BLaER1 treated with 17β-estradiol and CSF1 and Interleukin-3, amounts not matched to agents 10 nM and 100 nM (cell line): ENCODE data around the gene HIC1.

Source experiments
- H3K27ac ChIP-seq, 11 experiments: shearing (Covaris generic); formaldehyde crosslinking; 2 replicates each; pipeline ENCODE4 v1.8.1; 2022
- H3K27me3 ChIP-seq, 11 experiments: shearing (Covaris generic); formaldehyde crosslinking; 2 replicates each; pipeline ENCODE4 v1.8.1; 2022
- H3K36me3 ChIP-seq, 11 experiments: shearing (Covaris generic); formaldehyde crosslinking; 2 replicates each; pipeline ENCODE4 v1.8.1; 2022
- H3K4me1 ChIP-seq, 10 experiments: shearing (Covaris generic); formaldehyde crosslinking; 2 replicates each; pipeline ENCODE4 v1.8.1; 2022
- H3K4me2 ChIP-seq, 11 experiments: shearing (Covaris generic); formaldehyde crosslinking; 2 replicates each; pipeline ENCODE4 v1.8.1; 2022
- H3K4me3 ChIP-seq, 10 experiments: shearing (Covaris generic); formaldehyde crosslinking; 2 replicates each; pipeline ENCODE4 v1.8.1; 2022
- H3K9ac ChIP-seq, 11 experiments: shearing (Covaris generic); formaldehyde crosslinking; 2 replicates each; pipeline ENCODE4 v1.8.1; 2022
- H3K9me3 ChIP-seq, 11 experiments: shearing (Covaris generic); formaldehyde crosslinking; replicated peaks in 1 of 11; 2 replicates each; pipeline ENCODE4 v1.8.1; 2022
- H4K20me1 ChIP-seq, 11 experiments: shearing (Covaris generic); formaldehyde crosslinking; 2 replicates each; pipeline ENCODE4 v1.8.1; 2022
- Cebpa-rat ChIP-seq, 11 experiments: shearing (Covaris generic); IDR thresholded peaks; 2 replicates each; pipeline ENCODE4 v1.8.1; 2022

HIC1 gene

DNA sequence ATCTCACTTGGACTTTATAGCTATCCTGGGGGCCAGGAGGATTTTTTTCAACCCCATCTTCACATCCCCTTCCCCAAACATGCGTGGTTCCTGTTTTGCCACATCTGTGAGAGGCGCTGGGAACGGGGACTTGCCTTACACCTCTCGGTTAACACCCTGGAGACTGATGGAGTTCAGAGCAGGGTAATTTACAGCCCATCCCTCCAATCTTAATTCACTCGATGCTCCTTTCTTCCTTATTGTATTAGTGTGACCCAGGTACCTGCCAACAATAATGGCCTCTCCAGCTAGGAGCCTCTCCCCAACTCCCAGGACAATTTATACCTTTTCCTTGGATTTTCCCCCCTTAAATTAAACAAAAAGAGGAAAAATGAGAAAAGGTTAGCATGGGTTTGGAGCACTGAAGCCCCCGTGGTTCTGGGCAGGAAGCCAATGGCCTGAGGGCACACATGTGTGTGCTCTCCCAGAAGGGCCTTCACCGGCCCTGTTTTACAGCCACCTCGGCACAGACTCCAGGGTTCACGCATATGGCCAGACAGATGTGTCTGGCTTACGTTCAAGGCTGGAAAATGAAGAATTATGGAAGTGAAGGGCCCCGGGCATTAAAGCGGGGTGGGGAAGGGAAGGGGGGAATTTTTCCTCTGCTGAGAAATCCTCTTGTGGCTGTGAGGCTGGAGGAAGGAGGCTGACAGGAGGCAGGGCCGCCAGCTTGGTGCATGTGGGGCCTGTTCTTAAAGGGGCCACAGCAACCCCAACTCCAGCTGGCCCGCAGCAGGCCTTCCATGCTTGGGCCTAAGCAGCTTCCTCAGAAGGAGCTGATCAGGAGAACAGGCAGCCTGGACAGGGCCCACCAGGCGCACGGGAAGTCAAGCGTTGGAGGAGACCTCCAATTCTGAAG is 21.4 kb downstream of the HIC1 start:
- Histone ChIP-seq H3K4me1 (peaks cover 58 to 72% (median 66%) of the 10 kb centered on the region in 10 experiments), H3K4me2 (peak overlapping the region; percentile 70 to 98 (median 92)), H3K36me3 (peaks cover 43 to 58% (median 48%) of the 10 kb centered on the region in 11 experiments), H3K9me3 (no peaks in the 10 kb centered on the region), H3K27me3 (no peaks in the 10 kb centered on the region), H3K9ac (peak overlapping the region in 9 of 11 experiments; percentile 42 to 67 (median 62); a peak in 16 of 22 replicates), H4K20me1 (peaks cover 0 to 11% (median 0%) of the 10 kb centered on the region in 11 experiments; a peak in 3 of 22 replicates), H3K4me3 (peak overlapping the region in 2 of 10 experiments; percentile 3 to 8; a peak in 1 of 20 replicates), H3K27ac (peak overlapping the region in 9 of 11 experiments; percentile 64 to 83 (median 73); a peak in 18 of 22 replicates)
- TF ChIP-seq Cebpa-rat (IDR thresholded peaks at IDR 0.05): no peak

DNA sequence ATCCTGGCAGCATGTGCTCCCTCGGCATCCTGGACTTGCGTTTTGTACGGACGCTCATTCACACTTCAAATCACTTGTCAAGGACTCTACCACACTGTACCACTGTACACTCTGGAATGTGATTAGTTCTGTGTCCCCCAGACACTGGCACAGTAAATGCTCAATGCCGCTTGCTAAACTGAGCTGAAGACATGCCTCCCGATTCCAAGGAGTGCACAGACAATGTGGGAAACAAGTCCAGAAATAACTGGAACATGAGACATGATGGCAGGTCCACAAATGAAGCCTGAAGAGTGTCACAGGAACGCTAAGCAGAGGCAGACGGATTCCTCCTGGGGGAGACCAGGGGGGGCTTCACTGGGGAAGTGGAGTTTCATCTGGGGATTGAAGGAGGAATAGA is 22.1 kb downstream of the HIC1 start:
- Histone ChIP-seq H3K27me3 (no peaks in the 10 kb centered on the region), H3K27ac (peak overlapping the region in 7 of 11 experiments; percentile 64 to 83 (median 76); a peak in 11 of 22 replicates), H3K36me3 (peaks cover 48 to 58% (median 55%) of the 10 kb centered on the region in 11 experiments), H3K4me3 (no peak overlapping the region), H3K9ac (peak overlapping the region in 7 of 11 experiments; percentile 45 to 65 (median 62); a peak in 4 of 22 replicates), H3K4me2 (peak overlapping the region; percentile 70 to 98 (median 92)), H3K4me1 (peaks cover 54 to 72% (median 61%) of the 10 kb centered on the region in 10 experiments), H4K20me1 (peaks cover 0 to 18% (median 0%) of the 10 kb centered on the region in 11 experiments; a peak in 4 of 22 replicates), H3K9me3 (no peaks in the 10 kb centered on the region)
- no peak for TF ChIP-seq Cebpa-rat (IDR thresholded peaks at IDR 0.05)

DNA sequence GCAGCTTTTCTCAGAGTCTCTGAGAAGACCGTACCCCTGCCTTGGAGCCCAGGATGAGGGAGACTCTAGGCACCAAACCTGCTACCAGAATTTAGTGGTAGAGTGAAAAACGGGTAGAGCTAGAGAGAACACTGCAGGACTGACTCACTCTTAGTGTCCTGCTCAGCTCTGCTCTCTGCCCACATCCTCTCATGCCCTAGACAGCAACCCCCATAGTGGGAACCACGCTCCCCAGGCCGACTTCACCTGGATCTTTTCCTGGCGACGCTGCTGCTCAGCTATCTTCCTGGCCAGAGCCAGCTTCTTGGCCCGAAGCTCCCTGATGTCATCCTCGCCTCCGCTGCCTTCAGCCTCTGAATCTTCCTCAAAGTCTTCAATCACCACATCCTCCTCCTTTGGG is 26.7 kb downstream of the HIC1 start:
- no peak overlapping the region for H3K9ac ChIP-seq
- TF ChIP-seq Cebpa-rat (IDR thresholded peaks at IDR 0.05): no peak
- no peaks in the 10 kb centered on the region for H3K9me3 ChIP-seq
- H3K4me1 ChIP-seq: peaks cover 48 to 72% (median 63%) of the 10 kb centered on the region in 10 experiments
- H3K27ac ChIP-seq: no peak overlapping the region
- H3K4me2 ChIP-seq: peak overlapping the region in 4 of 11 experiments; percentile 23 to 94 (median 62); a peak in 7 of 22 replicates
- no peak overlapping the region for H3K4me3 ChIP-seq
- H4K20me1 ChIP-seq: peaks cover 0 to 59% (median 0%) of the 10 kb centered on the region in 11 experiments; a peak in 8 of 22 replicates
- no peaks in the 10 kb centered on the region for H3K27me3 ChIP-seq
- H3K36me3 ChIP-seq: peaks cover 53 to 92% (median 69%) of the 10 kb centered on the region in 11 experiments

DNA sequence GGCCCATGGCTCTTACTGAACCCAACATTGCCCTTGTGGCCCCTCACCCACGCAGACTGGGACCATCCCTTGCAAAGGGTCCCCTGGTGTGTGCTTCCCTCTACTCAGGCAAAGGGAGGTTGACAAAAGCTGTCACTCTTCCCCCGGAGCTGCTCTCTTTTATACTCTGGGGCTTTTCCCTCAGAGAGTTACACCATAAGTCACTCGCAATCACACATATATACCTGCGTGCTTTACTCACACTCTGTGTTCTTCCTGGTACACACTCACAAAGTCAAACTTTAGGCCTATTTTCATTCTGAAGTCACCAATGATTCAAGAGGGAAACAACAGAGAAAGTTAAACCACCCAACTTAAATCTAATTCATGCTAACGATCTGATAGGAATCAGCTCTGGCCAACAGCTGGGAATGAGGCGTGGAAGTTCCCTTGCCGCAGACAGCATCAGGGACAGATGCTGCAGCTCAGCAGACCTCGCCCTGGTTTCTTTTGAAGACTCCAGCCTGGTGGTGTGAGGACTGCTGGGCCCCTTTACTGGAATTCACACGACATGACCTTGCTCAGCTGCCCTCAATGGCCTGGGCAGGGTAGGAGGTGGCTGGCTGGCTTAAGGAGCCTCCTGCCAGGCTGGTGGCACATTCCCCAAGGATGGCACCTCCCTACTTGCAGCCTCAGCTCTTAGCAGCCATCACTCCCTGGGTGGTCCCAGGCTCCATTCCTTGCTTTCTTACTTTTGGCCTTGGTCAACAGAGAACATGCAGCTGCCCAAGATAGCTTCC is 27.3 kb downstream of the HIC1 start:
- Histone ChIP-seq H3K4me2 (peak overlapping the region in 5 of 11 experiments; percentile 23 to 94 (median 34); a peak in 8 of 22 replicates), H3K27me3 (no peaks in the 10 kb centered on the region), H3K4me1 (peaks cover 48 to 72% (median 63%) of the 10 kb centered on the region in 10 experiments), H3K9ac (no peak overlapping the region), H3K36me3 (peaks cover 47 to 85% (median 62%) of the 10 kb centered on the region in 11 experiments), H3K27ac (peak overlapping the region in 2 of 11 experiments; percentile 68 to 73; a peak in 2 of 22 replicates), H4K20me1 (peaks cover 0 to 62% (median 0%) of the 10 kb centered on the region in 11 experiments; a peak in 8 of 22 replicates), H3K9me3 (no peaks in the 10 kb centered on the region), H3K4me3 (no peak overlapping the region)
- TF ChIP-seq Cebpa-rat (IDR thresholded peaks at IDR 0.05): no peak

DNA sequence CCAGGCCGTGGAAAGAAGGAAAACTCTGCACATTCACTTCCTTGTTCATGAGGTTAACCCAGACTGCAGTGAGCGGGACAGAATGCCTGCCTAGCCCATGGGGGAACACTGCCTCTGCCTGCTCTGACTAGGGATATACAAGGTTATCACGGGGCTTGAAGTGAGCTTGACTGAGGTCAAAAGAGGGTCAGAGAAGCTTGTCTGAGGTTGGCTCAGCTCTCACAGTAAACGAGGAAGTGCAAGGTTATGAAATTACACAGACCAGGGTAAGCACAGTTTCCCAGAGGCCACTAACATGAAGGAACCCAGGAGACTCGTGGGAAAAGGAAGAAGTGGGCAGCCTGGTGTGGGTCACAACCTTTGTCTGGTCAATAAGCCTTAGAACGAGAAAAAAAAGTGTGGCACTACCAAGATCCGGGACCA is 28.7 kb downstream of the HIC1 start:
- peak overlapping the region in 9 of 11 experiments; percentile 42 to 73 (median 60); a peak in 17 of 22 replicates for H3K27ac ChIP-seq
- H3K4me3 ChIP-seq: peak overlapping the region in 1 of 10 experiments; percentile 20; a peak in 1 of 20 replicates
- H3K4me2 ChIP-seq: peak overlapping the region; percentile 71 to 99 (median 94)
- H3K36me3 ChIP-seq: peaks cover 34 to 71% (median 48%) of the 10 kb centered on the region in 11 experiments
- no peaks in the 10 kb centered on the region for H3K27me3 ChIP-seq
- no peaks in the 10 kb centered on the region for H3K9me3 ChIP-seq
- H4K20me1 ChIP-seq: peaks cover 0 to 76% (median 0%) of the 10 kb centered on the region in 11 experiments; a peak in 8 of 22 replicates
- peak overlapping the region in 9 of 11 experiments; percentile 12 to 60 (median 51); a peak in 15 of 22 replicates for H3K9ac ChIP-seq
- no peak for TF ChIP-seq Cebpa-rat (IDR thresholded peaks at IDR 0.05)
- H3K4me1 ChIP-seq: peaks cover 55 to 78% (median 73%) of the 10 kb centered on the region in 10 experiments

DNA sequence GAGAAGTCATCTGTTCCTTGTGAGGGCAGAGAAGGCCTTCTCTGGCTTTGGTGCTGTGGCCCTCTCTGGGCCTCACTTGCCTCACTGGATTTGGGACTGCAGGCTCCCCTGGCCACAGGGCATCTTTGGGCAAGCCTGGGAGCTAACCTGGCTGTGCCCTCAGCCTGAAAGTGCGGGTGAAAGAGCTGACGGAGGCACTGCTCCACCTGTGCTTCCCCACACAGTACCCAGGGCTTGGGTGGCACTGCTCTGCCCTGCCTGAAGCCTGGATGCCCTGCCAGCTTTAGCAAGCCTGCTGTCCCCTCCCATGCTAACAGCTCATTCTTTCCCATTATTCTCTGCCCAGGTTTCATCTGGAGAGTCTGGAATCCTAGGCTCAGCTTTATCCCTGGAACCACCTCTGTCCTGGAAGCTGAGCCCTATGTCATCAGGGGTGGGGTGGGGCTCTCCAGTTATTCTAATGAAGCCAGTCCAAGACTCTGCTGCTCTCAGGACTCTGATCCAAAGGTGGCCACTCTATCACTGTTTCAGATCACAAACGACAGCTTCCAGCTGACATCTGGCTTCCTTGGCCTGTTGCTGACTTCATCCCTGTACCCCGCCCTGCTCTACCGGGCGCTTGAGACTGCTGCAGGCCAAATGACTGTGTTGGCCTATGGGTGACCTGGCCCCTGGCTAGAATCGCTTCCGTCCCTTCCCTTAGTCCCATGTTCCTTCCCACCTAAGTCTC is 29.3 kb downstream of the HIC1 start:
- Histone ChIP-seq H3K9ac (peak overlapping the region in 9 of 11 experiments; percentile 12 to 60 (median 51); a peak in 15 of 22 replicates), H3K4me3 (peak overlapping the region in 1 of 10 experiments; percentile 20; a peak in 1 of 20 replicates), H4K20me1 (peaks cover 0 to 82% (median 0%) of the 10 kb centered on the region in 11 experiments; a peak in 8 of 22 replicates), H3K27me3 (no peaks in the 10 kb centered on the region), H3K4me2 (peak overlapping the region; percentile 71 to 99 (median 94)), H3K36me3 (peaks cover 28 to 65% (median 42%) of the 10 kb centered on the region in 11 experiments), H3K9me3 (no peaks in the 10 kb centered on the region), H3K27ac (peak overlapping the region in 9 of 11 experiments; percentile 42 to 73 (median 60); a peak in 17 of 22 replicates), H3K4me1 (peaks cover 61 to 84% (median 79%) of the 10 kb centered on the region in 10 experiments)
- TF ChIP-seq Cebpa-rat (IDR thresholded peaks at IDR 0.05): no peak

DNA sequence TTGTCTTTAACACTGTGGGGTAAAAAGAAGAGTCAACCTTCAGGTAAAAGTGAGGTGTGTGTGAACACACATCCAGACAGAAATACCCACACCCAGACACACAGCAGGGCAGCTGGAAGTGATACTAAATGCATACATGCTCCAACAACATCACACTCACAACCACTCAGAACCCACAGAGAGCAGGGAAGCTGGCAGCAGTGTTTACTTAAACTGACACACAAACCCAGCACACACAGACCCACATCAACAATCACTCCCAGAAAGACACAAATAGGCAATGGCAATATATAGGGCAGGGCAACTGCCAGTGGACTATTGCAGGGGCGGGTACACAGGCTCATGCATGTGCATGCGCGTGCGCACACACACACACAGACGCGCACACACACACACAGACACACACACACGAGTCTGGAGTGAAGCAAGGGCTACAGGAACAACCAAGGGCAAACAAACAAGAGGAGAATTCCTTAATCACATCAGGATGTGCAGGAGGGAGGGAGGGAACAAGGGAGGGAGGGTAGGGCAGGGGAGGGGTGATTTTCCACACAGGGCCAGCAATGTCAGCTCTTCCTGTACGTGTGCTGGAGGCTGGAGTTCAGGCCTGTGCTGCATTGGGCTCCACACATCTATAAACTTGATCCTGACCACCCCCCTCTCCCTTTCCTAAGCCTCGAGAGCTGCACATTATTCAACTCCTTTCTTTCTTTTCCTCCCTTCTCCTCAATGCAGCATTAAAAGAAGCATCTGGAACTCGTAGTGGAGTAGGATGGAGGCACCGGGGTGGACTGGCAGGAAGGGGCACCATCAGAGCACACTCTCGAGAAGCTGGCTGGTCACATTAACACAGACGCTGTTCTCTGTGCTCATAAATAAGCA is 30.1 kb downstream of the HIC1 start:
- Histone ChIP-seq H3K4me1 (peaks cover 68 to 91% (median 85%) of the 10 kb centered on the region in 10 experiments), H4K20me1 (peaks cover 0 to 82% (median 0%) of the 10 kb centered on the region in 11 experiments; a peak in 8 of 22 replicates), H3K4me2 (peak overlapping the region; percentile 93 to 99 (median 95)), H3K9me3 (no peaks in the 10 kb centered on the region), H3K9ac (peak overlapping the region in 7 of 11 experiments; percentile 22 to 82 (median 51); a peak in 9 of 22 replicates), H3K36me3 (peaks cover 21 to 57% (median 34%) of the 10 kb centered on the region in 11 experiments), H3K27me3 (no peaks in the 10 kb centered on the region), H3K27ac (peak overlapping the region in 7 of 11 experiments; percentile 72 to 91 (median 88); a peak in 12 of 22 replicates), H3K4me3 (no peak overlapping the region; a peak in 1 of 20 replicates)
- TF ChIP-seq Cebpa-rat (IDR thresholded peaks at IDR 0.05): no peak
